ENCODE data around the gene PCED1A. TPM values are rescaled to one million over a fixed set of nuclear protein-coding genes. Genes with fewer than 3 reads are reported as not detected.
A peak's percentile ranks its signal among the peaks of the same experiment; 100 is the strongest.

The PCED1A gene
- total and polyA plus RNA-seq, 2 donors (not counting 3 experiments of a cell fraction or from before 2014, with no cell fraction given) = 20.1 to 32.0 TPM

- Histone ChIP-seq H2AFZ (ENCODE audit: low read depth, low read length) (peak within 1 kb of the TSS; percentile 62), H3K4me2 (ENCODE audit: insufficient read depth, low read length) (peak within 1 kb of the TSS; percentile 33), H3K36me3 (ENCODE audit: control insufficient read depth in 2 of 2, extremely low read depth in 1 of 2, insufficient read depth in 2 of 2, low read length in 2 of 2) (no peaks in the 10 kb centered on the region), H3K9ac (replicated peaks; ENCODE audit: extremely low read depth, insufficient read depth, low read length) (no peak within 1 kb of the TSS), H3K27me3 (ENCODE audit: control insufficient read depth in 2 of 2, insufficient read depth in 2 of 2, low read length in 2 of 2) (peaks cover 48 to 59% of the 10 kb centered on the region in 2 experiments), H3K27ac (ENCODE audit: insufficient read depth, low read depth, low read length) (no peak within 1 kb of the TSS), H3K4me1 (ENCODE audit: control insufficient read depth, extremely low read depth, insufficient read depth, low read length) (peaks cover 6% of the 10 kb centered on the region), H3K9me3 (replicated peaks; ENCODE audit: control insufficient read depth, insufficient read depth, low read length) (no peaks in the 10 kb centered on the region), H3K9me1 (replicated peaks; ENCODE audit: control insufficient read depth, extremely low read depth, insufficient read depth, low read length) (no peaks in the 10 kb centered on the region), H3K4me3 (replicated peaks in 1 of 3; ENCODE audit: insufficient read depth in 1 of 3, low read depth in 1 of 3, low read length in 3 of 3) (peak within 1 kb of the TSS in 2 of 3 experiments; percentile 8 to 52), H3K79me2 (ENCODE audit: control insufficient read depth, insufficient read depth, low read length) (no peaks in the 10 kb centered on the region), H4K20me1 (replicated peaks; ENCODE audit: control insufficient read depth, extremely low read depth, insufficient read depth, low read length) (no peaks in the 10 kb centered on the region)
- TF ChIP-seq JUN (IDR thresholded peaks at IDR 0.05; ENCODE audit: borderline replicate concordance, insufficient read depth, insufficient read length, low read depth) = peak; percentile 15
- TF ChIP-seq, protein P1, sequence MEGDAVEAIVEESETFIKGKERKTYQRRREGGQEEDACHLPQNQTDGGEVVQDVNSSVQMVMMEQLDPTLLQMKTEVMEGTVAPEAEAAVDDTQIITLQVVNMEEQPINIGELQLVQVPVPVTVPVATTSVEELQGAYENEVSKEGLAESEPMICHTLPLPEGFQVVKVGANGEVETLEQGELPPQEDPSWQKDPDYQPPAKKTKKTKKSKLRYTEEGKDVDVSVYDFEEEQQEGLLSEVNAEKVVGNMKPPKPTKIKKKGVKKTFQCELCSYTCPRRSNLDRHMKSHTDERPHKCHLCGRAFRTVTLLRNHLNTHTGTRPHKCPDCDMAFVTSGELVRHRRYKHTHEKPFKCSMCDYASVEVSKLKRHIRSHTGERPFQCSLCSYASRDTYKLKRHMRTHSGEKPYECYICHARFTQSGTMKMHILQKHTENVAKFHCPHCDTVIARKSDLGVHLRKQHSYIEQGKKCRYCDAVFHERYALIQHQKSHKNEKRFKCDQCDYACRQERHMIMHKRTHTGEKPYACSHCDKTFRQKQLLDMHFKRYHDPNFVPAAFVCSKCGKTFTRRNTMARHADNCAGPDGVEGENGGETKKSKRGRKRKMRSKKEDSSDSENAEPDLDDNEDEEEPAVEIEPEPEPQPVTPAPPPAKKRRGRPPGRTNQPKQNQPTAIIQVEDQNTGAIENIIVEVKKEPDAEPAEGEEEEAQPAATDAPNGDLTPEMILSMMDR (IDR thresholded peaks at IDR 0.05; ENCODE audit: extremely low read depth in 1 of 2, insufficient read depth in 1 of 2, low read depth in 1 of 2, low read length in 2 of 2) = peak in 1 of 2 donors; percentile 2
- TF ChIP-seq, protein P2, sequence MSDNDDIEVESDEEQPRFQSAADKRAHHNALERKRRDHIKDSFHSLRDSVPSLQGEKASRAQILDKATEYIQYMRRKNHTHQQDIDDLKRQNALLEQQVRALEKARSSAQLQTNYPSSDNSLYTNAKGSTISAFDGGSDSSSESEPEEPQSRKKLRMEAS (IDR thresholded peaks at IDR 0.05; ENCODE audit: insufficient read depth, insufficient read length) = no peak
- peak; percentile 2 for TF ChIP-seq EZH2 (IDR thresholded peaks at IDR 0.05; ENCODE audit: borderline replicate concordance, low read depth, low read length, severe bottlenecking)
- ChIA-PET CTCF (interaction anchor here (0.7 to 2.6 kb wide), 3 partner anchors 10 to 51 kb away, joined by 3 to 6 read pairs (median 5); no protein-coding TSS in a partner anchor), POLR2A (no interaction called here)
- DNase-seq (ENCODE audit: low read depth, low spot score) (peak; percentile 26), FAIRE-seq (no peak)
- dilution Hi-C loops (cut with MboI; ENCODE audit: extremely low pct_ligation_motif_present, low sequenced_read_pairs) (no loop called here), intact Hi-C loops (cut with micrococcal nuclease) (no loop called here)
- no TSS peak for BruUV-seq (replicated peaks)
Measured at GRCh38 chr20:2800521-2801285, 39.8 kb downstream of the PCED1A start, which contains the start of gene CPXM1. CPXM1 (minus strand) TSS chr20:2800627; CDS start chr20:2800572, 55 bp downstream.

Measured in endothelial cell of umbilical vein (primary cell).